ENCODE measurements around the gene MAML2. TPM values are rescaled to one million over a fixed set of nuclear protein-coding genes. Genes with fewer than 3 reads are reported as not detected.

MAML2 gene
- total and polyA plus RNA-seq, 2 of the 8 experiments (the other 6 are each of a cell fraction or from before 2014, with no cell fraction given), result 3.8 to 6.6 TPM

DNA sequence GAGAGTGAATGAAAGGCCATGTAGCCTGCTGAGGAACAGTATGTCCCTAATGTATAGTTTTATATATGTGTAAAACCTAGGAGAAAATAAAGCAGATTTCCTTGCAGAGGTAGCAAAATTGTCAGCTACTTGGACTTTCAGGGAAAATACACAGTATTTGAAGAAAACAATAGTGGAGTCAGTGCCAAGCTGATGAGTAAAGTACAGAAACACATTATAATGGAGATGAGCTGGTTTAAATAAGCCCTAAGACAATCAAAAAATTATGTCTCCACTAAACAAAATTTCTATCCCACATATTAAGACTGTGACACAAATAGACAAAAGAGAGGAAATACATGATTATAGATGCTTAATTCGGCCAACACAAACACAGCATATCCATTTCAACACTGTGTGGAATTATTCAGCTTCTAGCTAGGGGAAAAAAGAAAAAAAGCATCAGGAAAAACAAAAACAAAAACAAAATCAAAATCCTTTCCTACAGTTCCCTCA lies 75.9 kb downstream of the MAML2 start:
- no peak overlapping the region for H2BK120ac ChIP-seq (replicated peaks; ENCODE audit: low read depth, low read length)
- no peaks in the 10 kb centered on the region for H4K20me1 ChIP-seq (replicated peaks in 1 of 2; ENCODE audit: control insufficient read depth in 1 of 2, insufficient read depth in 2 of 2, low read length in 2 of 2)
- POLR2A ChIA-PET (ENCODE audit: partially characterized antibody), result interaction anchor here (1.1 to 1.3 kb wide), 2 partner anchors 24 to 31 kb away, joined by 3 read pairs; no protein-coding TSS in a partner anchor
- H3K23me2 ChIP-seq (ENCODE audit: low read depth, low read length), result no peaks in the 10 kb centered on the region
- no peak overlapping the region for H2BK12ac ChIP-seq (ENCODE audit: low read depth, low read length)
- no peak overlapping the region for H3K4me3 ChIP-seq (ENCODE audit: extremely low read depth in 1 of 4, insufficient read depth in 2 of 4, low read depth in 3 of 4, low read length in 4 of 4)
- no peak overlapping the region for H2AFZ ChIP-seq (ENCODE audit: low read length)
- no peak overlapping the region for H2AK5ac ChIP-seq (ENCODE audit: low read depth, low read length)
- no peak overlapping the region for H4K5ac ChIP-seq (ENCODE audit: insufficient read length, low read depth, low read length)
- peaks cover 0 to 5% (median 1%) of the 10 kb centered on the region in 4 experiments; a peak in 3 of 7 replicates for H3K4me1 ChIP-seq (replicated peaks in 1 of 4; ENCODE audit: control insufficient read depth in 3 of 4, insufficient read depth in 4 of 4, low read length in 3 of 4)
- CTCF ChIA-PET (ENCODE audit: partially characterized antibody), result interaction anchor here (1.1 to 3.7 kb wide), 3 partner anchors 17 to 76 kb away, joined by 3 to 12 read pairs (median 5); partner anchors contain the start of gene MAML2
- no peaks in the 10 kb centered on the region for H3K36me3 ChIP-seq (ENCODE audit: control insufficient read depth in 2 of 4, insufficient read depth in 4 of 4, low read length in 3 of 4)
- H3K23ac ChIP-seq (ENCODE audit: insufficient read length), result no peak overlapping the region
- H3K27ac ChIP-seq (ENCODE audit: low read depth, low read length), result no peak overlapping the region
- no peak overlapping the region for H3K4ac ChIP-seq (replicated peaks; ENCODE audit: insufficient read length, low read depth, low read length)
- H3K4me2 ChIP-seq (ENCODE audit: insufficient read depth in 1 of 2, low read depth in 2 of 2, low read length in 2 of 2), result no peak overlapping the region
- FAIRE-seq (no peak), DNase-seq (ENCODE audit: low read depth in 1 of 2, low spot score in 2 of 2) (no peak)
- no peaks in the 10 kb centered on the region for H3K79me1 ChIP-seq (ENCODE audit: low read depth, low read length)
- H3K14ac ChIP-seq (ENCODE audit: insufficient read length), result no peak overlapping the region
- no peaks in the 10 kb centered on the region for H3K9me3 ChIP-seq (ENCODE audit: insufficient read depth in 2 of 2, low read depth in 1 of 2, low read length in 1 of 2)
- no peak overlapping the region for H2BK20ac ChIP-seq (ENCODE audit: low read length)
- no peak overlapping the region for H3K9ac ChIP-seq (replicated peaks in 1 of 4; ENCODE audit: extremely low read depth in 1 of 4, low read depth in 3 of 4, low read length in 3 of 4)
- no peak overlapping the region for H2BK5ac ChIP-seq (ENCODE audit: low read depth, low read length)
- no peak overlapping the region for H4K8ac ChIP-seq (ENCODE audit: extremely low read depth, insufficient read depth, low read length)
- TF ChIP-seq JUN (IDR thresholded peaks at IDR 0.05; ENCODE audit: low read depth, low read length), result no peak
- TF ChIP-seq SRF (IDR thresholded peaks at IDR 0.05; ENCODE audit: low read depth, low read length), result no peak
- 78% methylated on average over 1 of the region's 1 CpG; no CpG with 5 or more reads in 1 of the 2 experiments for WGBS, 2 experiments (ENCODE audit: extremely low coverage in 1 of 2, insufficient coverage in 1 of 2, insufficient read length in 1 of 2, insufficient replicate concordance in 2 of 2, low coverage in 1 of 2, low lambda C conversion rate in 2 of 2, missing lambda C conversion rate in 1 of 2)
- H3K27me3 ChIP-seq (replicated peaks in 1 of 4; ENCODE audit: control insufficient read depth in 3 of 4, extremely low read depth in 1 of 4, insufficient read depth in 3 of 4, low read length in 3 of 4), result no peaks in the 10 kb centered on the region
- H3K18ac ChIP-seq (ENCODE audit: extremely low read depth, low read length), result no peak overlapping the region
- H3K79me2 ChIP-seq (ENCODE audit: control insufficient read depth in 1 of 2, insufficient read depth in 2 of 2, low read length in 2 of 2), result no peaks in the 10 kb centered on the region
- no peak overlapping the region for H2BK15ac ChIP-seq (ENCODE audit: low read length)
- no peak overlapping the region for H3K56ac ChIP-seq (replicated peaks; ENCODE audit: insufficient read length, low read depth, low read length)
- H4K91ac ChIP-seq (replicated peaks; ENCODE audit: insufficient read length, low read length), result no peak overlapping the region
